HG02678 (cell line): ENCODE data around the gene THAP12.

Source experiments
- ATAC-seq: cut with Tn5 transposase; IDR thresholded peaks from one replicate; pipeline ENCODE4 v1.9.1; 2021; ENCODE audit warnings: mild to moderate bottlenecking, moderate library complexity; ENCODE audit not compliant: unreplicated experiment

The THAP12 gene

DNA sequence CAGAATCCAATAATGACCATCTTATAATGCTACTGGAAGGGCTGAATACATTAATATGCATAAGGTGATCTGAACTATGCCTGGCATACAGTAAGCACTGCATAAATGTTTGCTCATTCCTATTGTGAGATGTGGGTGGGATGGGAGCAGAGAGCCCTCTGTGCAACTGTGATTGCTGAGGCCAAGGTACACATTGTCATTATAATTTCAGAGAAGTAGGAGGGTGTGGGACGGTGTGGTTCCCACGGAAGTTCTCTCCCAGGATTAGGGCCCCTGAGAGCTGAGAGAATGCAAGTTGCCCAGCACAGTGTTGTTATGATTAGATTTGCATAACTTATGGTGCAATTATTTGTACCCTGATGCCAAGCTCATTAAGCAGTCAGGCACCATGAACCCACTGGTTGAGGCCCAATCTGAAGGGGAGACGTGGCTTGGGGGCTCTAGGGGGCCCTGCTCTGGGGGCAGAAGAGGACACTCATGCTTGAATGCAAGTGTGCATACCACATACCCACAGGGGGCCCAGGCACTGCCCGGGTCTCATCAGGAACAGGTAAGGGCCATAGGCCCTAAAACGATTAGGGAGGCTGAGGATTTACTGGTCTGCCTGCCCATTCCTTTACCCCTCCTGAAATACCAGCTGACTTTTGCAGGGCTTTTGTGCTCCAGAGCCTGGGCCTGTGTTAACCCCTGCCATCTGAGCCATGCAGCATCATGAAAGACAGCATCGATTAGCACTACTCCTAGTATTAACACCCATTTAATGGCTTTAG is 72.8 kb downstream of the THAP12 start:
- ATAC-seq = no peak

DNA sequence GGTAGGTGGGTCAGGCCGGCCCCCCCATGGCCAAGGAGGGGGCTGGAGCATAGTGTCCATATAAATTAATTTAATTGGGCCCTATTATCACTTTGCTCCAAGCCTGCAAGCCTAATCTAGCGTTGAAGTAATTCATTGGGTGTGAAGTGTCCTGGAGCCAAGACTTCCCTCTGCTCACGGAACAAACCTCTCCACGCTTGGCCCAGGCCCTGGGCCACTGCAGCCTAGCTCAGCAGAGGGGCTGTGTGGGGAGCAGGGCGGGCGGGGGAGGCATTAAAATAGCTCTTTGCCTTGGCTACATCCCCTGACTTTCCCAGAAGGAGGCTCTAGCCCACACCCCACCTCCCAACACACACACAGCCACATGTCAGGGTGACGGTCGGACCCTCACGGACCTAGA is 73.5 kb downstream of the THAP12 start:
- no peak for ATAC-seq

DNA sequence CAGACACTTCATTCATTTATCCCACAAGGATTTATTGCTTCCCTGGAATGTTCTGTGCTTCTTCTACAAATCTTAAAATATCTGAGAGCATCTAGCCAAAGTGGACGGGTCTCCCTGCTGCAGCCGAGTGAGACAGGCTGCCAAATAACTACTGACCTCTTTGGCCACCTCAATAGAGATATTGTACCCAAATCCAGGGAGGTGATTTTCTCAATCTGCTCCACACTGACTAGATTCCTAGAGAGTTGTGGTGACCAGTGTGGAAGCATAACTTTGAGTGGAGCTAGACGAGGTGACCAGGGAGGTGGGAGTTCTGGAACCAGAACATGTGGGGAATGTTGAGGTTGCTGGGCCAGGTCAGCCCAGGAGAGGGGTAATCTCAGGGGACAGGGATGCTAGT is 77.5 kb downstream of the THAP12 start:
- ATAC-seq = no peak

DNA sequence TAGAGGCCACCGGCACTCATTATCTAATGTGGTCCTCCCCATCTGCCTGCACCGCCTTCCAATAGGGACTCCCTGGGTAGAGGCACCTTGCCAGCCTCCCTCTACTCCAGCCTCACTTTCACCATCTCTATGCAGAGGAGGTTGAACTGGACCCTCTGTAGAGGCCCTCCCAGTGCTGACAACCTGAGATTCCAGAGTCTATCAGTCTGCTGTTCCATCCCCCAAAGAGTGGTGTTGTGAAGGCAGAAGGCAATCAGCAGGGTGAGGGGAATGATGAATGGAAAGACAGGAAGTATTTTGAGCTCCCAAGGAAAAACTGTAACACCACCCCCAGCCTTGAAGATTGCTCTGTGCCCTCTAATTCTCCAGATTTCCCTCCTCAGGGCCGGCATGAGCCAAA is 77.9 kb downstream of the THAP12 start:
- no peak for ATAC-seq
